Measurements from ENCODE around the gene CRAMP1. TPM values are rescaled to one million over a fixed set of nuclear protein-coding genes. Genes with fewer than 3 reads are reported as not detected.

CRAMP1 gene
- total RNA-seq, 6 donors from 2014 or later: 16.3 to 57.6 (median 20.6) TPM

DNA sequence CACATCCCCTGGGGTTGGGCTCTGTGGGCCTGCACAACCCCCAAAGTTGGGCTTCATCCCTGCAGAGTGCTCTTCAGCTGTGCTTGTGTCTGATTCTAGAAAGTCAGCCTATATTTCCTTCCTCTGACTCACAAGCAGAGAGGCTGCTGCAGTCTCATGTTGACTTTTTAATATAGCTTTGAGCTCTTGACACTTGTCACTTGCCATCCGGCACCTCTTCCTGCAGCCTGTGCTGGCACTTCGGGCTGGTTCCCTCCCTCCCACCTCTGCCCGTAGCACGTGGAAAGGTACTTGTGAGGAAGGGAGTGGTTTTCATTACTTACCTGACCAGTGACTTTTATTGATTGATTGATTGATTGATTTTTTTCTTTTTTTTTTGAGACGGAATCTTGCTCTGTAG lies 46.9 kb downstream of the CRAMP1 start:
- Histone ChIP-seq H3K36me3 (peaks cover 49 to 96% (median 85%) of the 10 kb centered on the region in 4 donors), H3K27me3 (no peaks in the 10 kb centered on the region), H3K4me3 (no peak overlapping the region), H3K4me1 (no peaks in the 10 kb centered on the region), H3K9me3 (no peaks in the 10 kb centered on the region), H3K27ac (no peak overlapping the region)
- WGBS, 2 donors: 82 to 90% methylated on average over 5 of the region's 5 CpGs
- ATAC-seq (ENCODE audit: low FRiP score in 2 of 2): no peak
- DNase-seq: no peak
- TF ChIP-seq POLR2A (IDR thresholded peaks at IDR 0.05): no peak
- no peak for TF ChIP-seq EP300 (IDR thresholded peaks at IDR 0.05)
- TF ChIP-seq POLR2AphosphoS5 (IDR thresholded peaks at IDR 0.05): no peak
- TF ChIP-seq CTCF (IDR thresholded peaks at IDR 0.05): no peak

- Histone ChIP-seq H3K4me1 (no peaks in the 10 kb centered on the region), H3K9me3 (no peaks in the 10 kb centered on the region), H3K27ac (no peak overlapping the region), H3K27me3 (no peaks in the 10 kb centered on the region), H3K4me3 (no peak overlapping the region), H3K36me3 (peaks cover 50 to 96% (median 84%) of the 10 kb centered on the region in 4 donors)
- DNase-seq: no peak
- 90 to 92% methylated on average over 2 of the region's 2 CpGs for WGBS, 2 donors
- TF ChIP-seq POLR2A (IDR thresholded peaks at IDR 0.05) (no peak), POLR2AphosphoS5 (IDR thresholded peaks at IDR 0.05) (no peak), CTCF (IDR thresholded peaks at IDR 0.05) (no peak), EP300 (IDR thresholded peaks at IDR 0.05) (no peak)
- ATAC-seq (ENCODE audit: low FRiP score in 2 of 2): no peak
Measured at GRCh38 chr16:1661826-1662225, 49.7 kb downstream of the CRAMP1 start.

- H3K27me3 ChIP-seq: no peaks in the 10 kb centered on the region
- no peak overlapping the region for H3K4me3 ChIP-seq
- no peak for TF ChIP-seq POLR2AphosphoS5 (IDR thresholded peaks at IDR 0.05)
- TF ChIP-seq CTCF (IDR thresholded peaks at IDR 0.05): no peak
- no peak for TF ChIP-seq POLR2A (IDR thresholded peaks at IDR 0.05)
- TF ChIP-seq EP300 (IDR thresholded peaks at IDR 0.05): no peak
- no peak for ATAC-seq (ENCODE audit: low FRiP score in 2 of 2)
- H3K4me1 ChIP-seq: no peaks in the 10 kb centered on the region
- no peaks in the 10 kb centered on the region for H3K9me3 ChIP-seq
- no peak overlapping the region for H3K27ac ChIP-seq
- peaks cover 52 to 96% (median 84%) of the 10 kb centered on the region in 4 donors for H3K36me3 ChIP-seq
- WGBS, 2 donors: 93 to 95% methylated on average over 19 to 20 of the region's 20 CpGs
- no peak for DNase-seq
Measured at GRCh38 chr16:1662543-1662942, 50.4 kb downstream of the CRAMP1 start.

DNA sequence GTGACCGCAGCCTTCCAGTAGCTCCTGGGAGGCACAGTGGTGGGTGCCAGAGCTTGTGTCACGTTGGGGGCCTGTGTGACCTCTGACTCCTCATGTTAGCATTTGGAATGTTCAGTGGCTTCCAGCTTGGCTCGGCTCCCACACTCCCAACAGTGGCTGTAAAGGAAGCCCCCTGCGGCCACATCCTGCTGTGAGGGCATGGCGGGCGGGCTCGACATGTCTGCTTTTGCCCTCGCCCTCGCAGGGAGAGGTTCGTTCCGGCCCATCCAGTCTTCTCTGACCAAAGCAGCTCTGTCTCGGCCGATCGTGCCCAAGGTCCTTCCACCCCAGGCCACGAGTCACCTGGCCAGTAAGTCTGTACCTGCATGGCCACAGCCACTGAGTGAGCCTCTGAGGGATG lies 53.7 kb downstream of the CRAMP1 start:
- WGBS, 2 donors: 95% methylated on average over 12 to 14 of the region's 15 CpGs
- DNase-seq: no peak
- no peak for TF ChIP-seq POLR2A (IDR thresholded peaks at IDR 0.05)
- TF ChIP-seq EP300 (IDR thresholded peaks at IDR 0.05): no peak
- no peak for TF ChIP-seq POLR2AphosphoS5 (IDR thresholded peaks at IDR 0.05)
- no peak for TF ChIP-seq CTCF (IDR thresholded peaks at IDR 0.05)
- H3K9me3 ChIP-seq: no peaks in the 10 kb centered on the region
- H3K27me3 ChIP-seq: no peaks in the 10 kb centered on the region
- H3K4me1 ChIP-seq: no peaks in the 10 kb centered on the region
- no peak for ATAC-seq (ENCODE audit: low FRiP score in 2 of 2)
- H3K4me3 ChIP-seq: no peak overlapping the region
- H3K27ac ChIP-seq: no peak overlapping the region
- H3K36me3 ChIP-seq: peaks cover 72 to 96% (median 92%) of the 10 kb centered on the region in 4 donors

GRCh38 chr16:1666316-1666715 lies 54.2 kb downstream of the CRAMP1 start:
- no peak overlapping the region for H3K4me3 ChIP-seq
- H3K36me3 ChIP-seq: peaks cover 76 to 99% (median 95%) of the 10 kb centered on the region in 4 donors
- H3K27ac ChIP-seq: no peak overlapping the region
- no peaks in the 10 kb centered on the region for H3K27me3 ChIP-seq
- 91 to 93% methylated on average over 12 to 13 of the region's 13 CpGs for WGBS, 2 donors
- ATAC-seq (ENCODE audit: low FRiP score in 2 of 2) (no peak), DNase-seq (no peak)
- TF ChIP-seq CTCF (IDR thresholded peaks at IDR 0.05) (no peak), EP300 (IDR thresholded peaks at IDR 0.05) (no peak), POLR2A (IDR thresholded peaks at IDR 0.05) (no peak), POLR2AphosphoS5 (IDR thresholded peaks at IDR 0.05) (no peak)
- no peaks in the 10 kb centered on the region for H3K9me3 ChIP-seq
- no peaks in the 10 kb centered on the region for H3K4me1 ChIP-seq
